Vagina (tissue), 2 donors: ENCODE data around the gene ABCA7.

Experiments used
- CTCF ChIP-seq, 3 experiments: fragments of 450-650 bp in 2 of 3; fragments of 200-600 bp in 1 of 3; sonication (generic) in 1 of 3; IDR thresholded peaks; one replicate each; pipeline ENCODE4 v1.5.1; 2017 to 2019; ENCODE audit warnings: antibody characterized with exemption in 3 of 3, mild to moderate bottlenecking in 2 of 3, moderate library complexity in 2 of 3
- POLR2A ChIP-seq, 2 donors: fragments of 450-650 bp; IDR thresholded peaks; one replicate each; pipeline ENCODE4 v1.6.1; 2017; ENCODE audit warnings: antibody characterized with exemption in 2 of 2, mild to moderate bottlenecking in 2 of 2, moderate library complexity in 2 of 2
- POLR2AphosphoS5 ChIP-seq, 2 donors: sonication (generic); formaldehyde crosslinking; IDR thresholded peaks; one replicate each; pipeline ENCODE4 v1.9.0; 2017; ENCODE audit warnings: antibody characterized with exemption in 2 of 2, mild to moderate bottlenecking in 2 of 2, low read depth in 1 of 2; ENCODE audit not compliant: insufficient read depth in 1 of 2

DNA sequence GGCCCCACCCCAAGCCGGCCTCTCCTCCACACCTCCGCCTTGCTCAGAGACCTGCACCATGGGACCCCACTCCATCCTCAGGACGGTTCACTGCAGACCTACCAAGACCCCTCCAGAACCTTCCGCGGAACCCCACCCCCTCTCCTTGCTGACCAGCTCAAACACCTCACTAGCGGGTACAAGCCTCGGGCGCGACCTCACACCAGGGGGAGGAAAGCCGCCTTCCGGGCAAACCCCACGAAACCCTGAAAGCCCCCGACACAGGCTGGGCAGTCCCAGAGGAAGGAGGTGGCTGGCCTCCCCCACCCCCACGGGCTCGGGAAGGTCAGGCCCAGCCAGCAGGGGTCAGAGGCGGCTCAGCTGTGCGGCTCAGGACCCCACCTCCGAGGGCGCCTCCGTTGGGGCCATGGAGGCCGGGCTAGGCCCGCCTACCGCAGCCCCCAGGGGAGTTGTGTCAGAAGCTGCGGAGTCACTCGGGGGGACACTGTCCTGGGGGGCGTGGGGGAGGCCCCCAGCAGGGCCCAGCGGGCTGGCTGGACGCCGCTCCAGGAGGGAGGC, 29.8 kb upstream of the ABCA7 start:
- TF ChIP-seq POLR2A (IDR thresholded peaks at IDR 0.05), result no peak
- no peak for TF ChIP-seq CTCF (IDR thresholded peaks at IDR 0.05)
- no peak for TF ChIP-seq POLR2AphosphoS5 (IDR thresholded peaks at IDR 0.05; ENCODE audit: insufficient read depth in 1 of 2, low read depth in 1 of 2)
